ENCODE measurements around the gene FAM177A1. TPM values are rescaled to one million over a fixed set of nuclear protein-coding genes. Genes with fewer than 3 reads are reported as not detected.

The FAM177A1 gene
- total RNA-seq, 1 experiment from 2014 or later, result 46.2 TPM

DNA sequence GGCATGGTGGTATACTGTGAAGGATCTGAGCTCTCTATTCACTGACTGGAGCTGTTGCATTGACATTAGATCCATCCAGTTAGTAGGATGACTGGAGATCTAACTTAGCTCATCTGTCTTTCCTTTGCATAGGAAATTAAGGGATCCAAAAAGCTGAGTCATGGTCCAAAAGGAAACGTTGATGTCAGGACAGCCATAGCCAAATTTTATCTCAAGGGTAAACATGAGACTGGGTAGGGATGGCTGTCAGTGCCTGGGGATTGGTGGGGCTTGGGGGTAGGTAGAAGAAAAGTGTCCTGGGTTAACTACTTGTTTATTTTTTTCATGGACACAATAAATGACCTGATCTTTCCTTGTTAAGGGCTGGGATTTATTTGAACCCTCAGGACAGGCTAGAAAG is 4.6 kb downstream of the FAM177A1 start:
- peaks cover 16% of the 10 kb centered on the region for H3K79me2 ChIP-seq (ENCODE audit: insufficient read depth, low read length)
- no peak overlapping the region for H3K9ac ChIP-seq (ENCODE audit: low read length)
- no peaks in the 10 kb centered on the region for H3K9me3 ChIP-seq (ENCODE audit: control insufficient read depth in 1 of 2, insufficient read depth in 1 of 2, low read depth in 1 of 2, low read length in 2 of 2)
- no peaks in the 10 kb centered on the region for H3K9me2 ChIP-seq (ENCODE audit: insufficient read depth)
- H3K27ac ChIP-seq (ENCODE audit: low read depth, low read length), result no peak overlapping the region
- TF ChIP-seq ZFX (IDR thresholded peaks at IDR 0.05), result no peak
- TF ChIP-seq EZH2phosphoT487 (IDR thresholded peaks at IDR 0.05; ENCODE audit: borderline replicate concordance), result no peak
- TF ChIP-seq, protein P1, sequence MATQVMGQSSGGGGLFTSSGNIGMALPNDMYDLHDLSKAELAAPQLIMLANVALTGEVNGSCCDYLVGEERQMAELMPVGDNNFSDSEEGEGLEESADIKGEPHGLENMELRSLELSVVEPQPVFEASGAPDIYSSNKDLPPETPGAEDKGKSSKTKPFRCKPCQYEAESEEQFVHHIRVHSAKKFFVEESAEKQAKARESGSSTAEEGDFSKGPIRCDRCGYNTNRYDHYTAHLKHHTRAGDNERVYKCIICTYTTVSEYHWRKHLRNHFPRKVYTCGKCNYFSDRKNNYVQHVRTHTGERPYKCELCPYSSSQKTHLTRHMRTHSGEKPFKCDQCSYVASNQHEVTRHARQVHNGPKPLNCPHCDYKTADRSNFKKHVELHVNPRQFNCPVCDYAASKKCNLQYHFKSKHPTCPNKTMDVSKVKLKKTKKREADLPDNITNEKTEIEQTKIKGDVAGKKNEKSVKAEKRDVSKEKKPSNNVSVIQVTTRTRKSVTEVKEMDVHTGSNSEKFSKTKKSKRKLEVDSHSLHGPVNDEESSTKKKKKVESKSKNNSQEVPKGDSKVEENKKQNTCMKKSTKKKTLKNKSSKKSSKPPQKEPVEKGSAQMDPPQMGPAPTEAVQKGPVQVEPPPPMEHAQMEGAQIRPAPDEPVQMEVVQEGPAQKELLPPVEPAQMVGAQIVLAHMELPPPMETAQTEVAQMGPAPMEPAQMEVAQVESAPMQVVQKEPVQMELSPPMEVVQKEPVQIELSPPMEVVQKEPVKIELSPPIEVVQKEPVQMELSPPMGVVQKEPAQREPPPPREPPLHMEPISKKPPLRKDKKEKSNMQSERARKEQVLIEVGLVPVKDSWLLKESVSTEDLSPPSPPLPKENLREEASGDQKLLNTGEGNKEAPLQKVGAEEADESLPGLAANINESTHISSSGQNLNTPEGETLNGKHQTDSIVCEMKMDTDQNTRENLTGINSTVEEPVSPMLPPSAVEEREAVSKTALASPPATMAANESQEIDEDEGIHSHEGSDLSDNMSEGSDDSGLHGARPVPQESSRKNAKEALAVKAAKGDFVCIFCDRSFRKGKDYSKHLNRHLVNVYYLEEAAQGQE (IDR thresholded peaks at IDR 0.05; ENCODE audit: low read depth), result no peak
- no peak for TF ChIP-seq CBX3 (IDR thresholded peaks at IDR 0.05; ENCODE audit: low read depth)
- no peak for TF ChIP-seq SP1 (IDR thresholded peaks at IDR 0.05; ENCODE audit: low read depth)
- no peak for TF ChIP-seq YY1 (IDR thresholded peaks at IDR 0.05; ENCODE audit: extremely low read depth, insufficient replicate concordance, low read depth, low read length)
- TF ChIP-seq, protein P2, sequence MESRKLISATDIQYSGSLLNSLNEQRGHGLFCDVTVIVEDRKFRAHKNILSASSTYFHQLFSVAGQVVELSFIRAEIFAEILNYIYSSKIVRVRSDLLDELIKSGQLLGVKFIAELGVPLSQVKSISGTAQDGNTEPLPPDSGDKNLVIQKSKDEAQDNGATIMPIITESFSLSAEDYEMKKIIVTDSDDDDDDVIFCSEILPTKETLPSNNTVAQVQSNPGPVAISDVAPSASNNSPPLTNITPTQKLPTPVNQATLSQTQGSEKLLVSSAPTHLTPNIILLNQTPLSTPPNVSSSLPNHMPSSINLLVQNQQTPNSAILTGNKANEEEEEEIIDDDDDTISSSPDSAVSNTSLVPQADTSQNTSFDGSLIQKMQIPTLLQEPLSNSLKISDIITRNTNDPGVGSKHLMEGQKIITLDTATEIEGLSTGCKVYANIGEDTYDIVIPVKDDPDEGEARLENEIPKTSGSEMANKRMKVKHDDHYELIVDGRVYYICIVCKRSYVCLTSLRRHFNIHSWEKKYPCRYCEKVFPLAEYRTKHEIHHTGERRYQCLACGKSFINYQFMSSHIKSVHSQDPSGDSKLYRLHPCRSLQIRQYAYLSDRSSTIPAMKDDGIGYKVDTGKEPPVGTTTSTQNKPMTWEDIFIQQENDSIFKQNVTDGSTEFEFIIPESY (IDR thresholded peaks at IDR 0.05; ENCODE audit: extremely low read depth, insufficient replicate concordance, low read length), result no peak
- TF ChIP-seq SRF (IDR thresholded peaks at IDR 0.05; ENCODE audit: low read depth), result no peak
- TF ChIP-seq FOSL1 (IDR thresholded peaks at IDR 0.05; ENCODE audit: low read depth), result no peak
- TF ChIP-seq EZH2 (IDR thresholded peaks at IDR 0.05), result no peak
- TF ChIP-seq ZNF274 (IDR thresholded peaks at IDR 0.05; ENCODE audit: low read depth, low read length), result no peak
- TF ChIP-seq, protein P3, sequence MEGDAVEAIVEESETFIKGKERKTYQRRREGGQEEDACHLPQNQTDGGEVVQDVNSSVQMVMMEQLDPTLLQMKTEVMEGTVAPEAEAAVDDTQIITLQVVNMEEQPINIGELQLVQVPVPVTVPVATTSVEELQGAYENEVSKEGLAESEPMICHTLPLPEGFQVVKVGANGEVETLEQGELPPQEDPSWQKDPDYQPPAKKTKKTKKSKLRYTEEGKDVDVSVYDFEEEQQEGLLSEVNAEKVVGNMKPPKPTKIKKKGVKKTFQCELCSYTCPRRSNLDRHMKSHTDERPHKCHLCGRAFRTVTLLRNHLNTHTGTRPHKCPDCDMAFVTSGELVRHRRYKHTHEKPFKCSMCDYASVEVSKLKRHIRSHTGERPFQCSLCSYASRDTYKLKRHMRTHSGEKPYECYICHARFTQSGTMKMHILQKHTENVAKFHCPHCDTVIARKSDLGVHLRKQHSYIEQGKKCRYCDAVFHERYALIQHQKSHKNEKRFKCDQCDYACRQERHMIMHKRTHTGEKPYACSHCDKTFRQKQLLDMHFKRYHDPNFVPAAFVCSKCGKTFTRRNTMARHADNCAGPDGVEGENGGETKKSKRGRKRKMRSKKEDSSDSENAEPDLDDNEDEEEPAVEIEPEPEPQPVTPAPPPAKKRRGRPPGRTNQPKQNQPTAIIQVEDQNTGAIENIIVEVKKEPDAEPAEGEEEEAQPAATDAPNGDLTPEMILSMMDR (IDR thresholded peaks at IDR 0.05 in 2 of 3, conservative IDR thresholded peaks at IDR 0.05 in 1 of 3; ENCODE audit: borderline replicate concordance in 1 of 3, insufficient read depth in 1 of 3, low read depth in 2 of 3, low read length in 2 of 3), result no peak
- no peak for TF ChIP-seq SIN3A (IDR thresholded peaks at IDR 0.05; ENCODE audit: low read depth)
- TF ChIP-seq POLR2A (IDR thresholded peaks at IDR 0.05; ENCODE audit: borderline replicate concordance, extremely low read depth, insufficient read depth, insufficient read length), result no peak
- no peak for TF ChIP-seq CEBPB (IDR thresholded peaks at IDR 0.05; ENCODE audit: low read depth)
- TF ChIP-seq ELF1 (IDR thresholded peaks at IDR 0.05; ENCODE audit: borderline replicate concordance, low read depth), result no peak
- TF ChIP-seq, protein P4, sequence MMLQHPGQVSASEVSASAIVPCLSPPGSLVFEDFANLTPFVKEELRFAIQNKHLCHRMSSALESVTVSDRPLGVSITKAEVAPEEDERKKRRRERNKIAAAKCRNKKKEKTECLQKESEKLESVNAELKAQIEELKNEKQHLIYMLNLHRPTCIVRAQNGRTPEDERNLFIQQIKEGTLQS (IDR thresholded peaks at IDR 0.05), result no peak
- no peak for TF ChIP-seq RAD21 (IDR thresholded peaks at IDR 0.05; ENCODE audit: low read depth)
- H3K4me3 ChIP-seq (replicated peaks in 1 of 2; ENCODE audit: low read depth in 1 of 2, low read length in 2 of 2), result no peak overlapping the region
- no peaks in the 10 kb centered on the region for H3K36me3 ChIP-seq (ENCODE audit: control insufficient read depth in 1 of 2, insufficient read depth in 2 of 2, low read length in 2 of 2)
- no peak for DNase-seq (ENCODE audit: low read depth, low spot score)
- H3K4me2 ChIP-seq (ENCODE audit: low read length), result no peak overlapping the region
- RAD21 ChIA-PET (ENCODE audit: low non-redundant PET in 1 of 2, low total read pairs in 2 of 2, uncharacterized antibody in 2 of 2, unreplicated experiment in 2 of 2), result no interaction called here
- no peak overlapping the region for H2AFZ ChIP-seq (ENCODE audit: low read depth, low read length, poor library complexity, severe bottlenecking)
- no peaks in the 10 kb centered on the region for H3K27me3 ChIP-seq (ENCODE audit: insufficient read depth, low read length)
- H4K20me1 ChIP-seq (ENCODE audit: insufficient read depth), result no peaks in the 10 kb centered on the region
- BruUV-seq (replicated peaks), result no TSS peak
- CTCF ChIA-PET, result interaction anchor here (0.7 to 1.2 kb wide), 2 partner anchors 10 to 215 kb away, joined by 3 to 5 read pairs; no protein-coding TSS in a partner anchor
- peaks cover 5 to 11% of the 10 kb centered on the region in 2 experiments; a peak in 2 of 4 replicates for H3K4me1 ChIP-seq (ENCODE audit: control insufficient read depth in 1 of 2, insufficient read depth in 2 of 2, low read length in 2 of 2)
- intact Hi-C loops (cut with micrococcal nuclease), result no loop called here
- POLR2A ChIA-PET, result no interaction called here
- no peak for ATAC-seq
